MG63 (cell line): ENCODE results near the gene IL16. TPM values are rescaled to one million over a fixed set of nuclear protein-coding genes. Genes with fewer than 3 reads are reported as not detected.

Source experiments
- total RNA-seq: library from RNA; depleted of rRNA; stranded (reverse); fragments of >200 nt; shearing (Covaris generic); gene quantifications from 2 replicates; pipeline ENCODE4 v1.2.3, GENCODE V29; 2014; ENCODE audit warnings: low replicate concordance; rRNA removed

Gene IL16
- total RNA-seq, 1 experiment from 2014 or later: 0.10 TPM

Other genes with a start within 250 kb of the IL16 start
- gene MESD, start 207.1 kb upstream of the IL16 start, total RNA-seq: 23.4 and 25.5 TPM in 2 replicates
- 8.4 and 13.9 TPM in 2 replicates for gene TLNRD1, start 196.0 kb upstream of the IL16 start, total RNA-seq
- not detected in 2 replicates for gene CFAP161, start 62.6 kb upstream of the IL16 start, total RNA-seq
- 0.22 and 3.4 TPM in 2 replicates for gene STARD5, start 127.3 kb downstream of the IL16 start, total RNA-seq
- not detected in 2 replicates for gene TMC3, start 177.3 kb downstream of the IL16 start, total RNA-seq